GM21423 (cell line): ENCODE results near the gene ARMC12.

Experiments used
- ATAC-seq: cut with Tn5 transposase; IDR thresholded peaks from one replicate; pipeline ENCODE4 v1.9.1; 2021; ENCODE audit warnings: mild to moderate bottlenecking, moderate library complexity; ENCODE audit not compliant: unreplicated experiment

The ARMC12 gene

GRCh38 chr6:35774116-35774794 is 37.4 kb downstream of the ARMC12 start:
- ATAC-seq = no peak

GRCh38 chr6:35775031-35775430 is 38.2 kb downstream of the ARMC12 start:
- no peak for ATAC-seq

- ATAC-seq = no peak
Observed at GRCh38 chr6:35776364-35777215, 39.8 kb downstream of the ARMC12 start, which contains the start of gene CLPSL2. TSS of gene CLPSL2 (plus strand) at chr6:35776598. CDS start at chr6:35776619, 21 bp downstream.

GRCh38 chr6:35777356-35778102 is 40.7 kb downstream of the ARMC12 start:
- ATAC-seq = no peak

GRCh38 chr6:35778437-35778836 is 41.6 kb downstream of the ARMC12 start:
- ATAC-seq = no peak

GRCh38 chr6:35780719-35781118 is 43.9 kb downstream of the ARMC12 start, which contains the start of gene CLPSL1:
TSS of gene CLPSL1 (plus strand) at chr6:35781019. CDS start at chr6:35781111, 92 bp downstream.
- no peak for ATAC-seq

GRCh38 chr6:35781290-35781689 is 44.5 kb downstream of the ARMC12 start:
- no peak for ATAC-seq

- no peak for ATAC-seq
Observed at GRCh38 chr6:35782424-35782823, 45.6 kb downstream of the ARMC12 start.

GRCh38 chr6:35784200-35784599 is 47.4 kb downstream of the ARMC12 start:
- ATAC-seq = no peak

- ATAC-seq = no peak
Observed at GRCh38 chr6:35786272-35786671, 49.4 kb downstream of the ARMC12 start.

- no peak for ATAC-seq
Observed at GRCh38 chr6:35786810-35787209, 50.0 kb downstream of the ARMC12 start.

GRCh38 chr6:35787266-35788218 is 50.7 kb downstream of the ARMC12 start:
- ATAC-seq = no peak

GRCh38 chr6:35788423-35788982 is 51.7 kb downstream of the ARMC12 start:
- ATAC-seq = no peak

- no peak for ATAC-seq
Observed at GRCh38 chr6:35790683-35791082, 53.9 kb downstream of the ARMC12 start.

- ATAC-seq = no peak
Observed at GRCh38 chr6:35794536-35795452, 58.0 kb downstream of the ARMC12 start.

GRCh38 chr6:35795453-35796071 is 58.7 kb downstream of the ARMC12 start:
- no peak for ATAC-seq

- ATAC-seq = no peak
Observed at GRCh38 chr6:35796236-35796635, 59.4 kb downstream of the ARMC12 start.

- ATAC-seq = no peak
Observed at GRCh38 chr6:35797837-35798526, 61.1 kb downstream of the ARMC12 start.
